Chondrocyte (in vitro differentiated cells): ENCODE data around the gene NDEL1. TPM values are rescaled to one million over a fixed set of nuclear protein-coding genes. Genes with fewer than 3 reads are reported as not detected.

ENCODE experiments used
- DNase-seq: peaks from one replicate; pipeline ENCODE4 v3.0.0; 2021; ENCODE audit warnings: mixed read lengths, low spot score
- H3K27ac Mint-ChIP-seq: one replicate; pipeline ENCODE4 v1.8.0; 2021; ENCODE audit warnings: mild to moderate bottlenecking, moderate library complexity, mixed read lengths; ENCODE audit not compliant: unreplicated experiment
- H3K27me3 Mint-ChIP-seq: 2 replicates; pipeline ENCODE4 v1.8.0; 2021; ENCODE audit warnings: low read depth, mixed read lengths
- H3K36me3 Mint-ChIP-seq: 2 replicates; pipeline ENCODE4 v1.8.0; 2021; ENCODE audit warnings: low read depth, mixed read lengths
- H3K4me1 Mint-ChIP-seq: 2 replicates; pipeline ENCODE4 v1.8.0; 2021; ENCODE audit warnings: low read depth, mild to moderate bottlenecking, mixed read lengths
- H3K4me3 Mint-ChIP-seq: one replicate; pipeline ENCODE4 v1.8.0; 2021; ENCODE audit warnings: mild to moderate bottlenecking, moderate library complexity, mixed read lengths; ENCODE audit not compliant: unreplicated experiment
- H3K9me3 Mint-ChIP-seq: 2 replicates; pipeline ENCODE4 v1.8.0; 2021; ENCODE audit warnings: low read depth, mixed read lengths
- total RNA-seq: library from RNA; stranded (reverse); gene quantifications from 3 replicates; pipeline ENCODE4 v1.2.1, GENCODE V29; 2021
- TF ChIP-seq, protein P1 (sequence below): fragments of 200-600 bp; sonication (generic); IDR thresholded peaks from 2 replicates; pipeline ENCODE4 v1.5.0; 2021; ENCODE audit warnings: antibody characterized with exemption, mild to moderate bottlenecking, moderate library complexity

The NDEL1 gene
- total RNA-seq, 1 donor from 2014 or later = 112 TPM

- no peaks in the 10 kb centered on the region for H3K9me3 Mint-ChIP-seq
- H3K27me3 Mint-ChIP-seq = no peaks in the 10 kb centered on the region
- no peak overlapping the region for H3K27ac Mint-ChIP-seq
- TF ChIP-seq, protein P1, sequence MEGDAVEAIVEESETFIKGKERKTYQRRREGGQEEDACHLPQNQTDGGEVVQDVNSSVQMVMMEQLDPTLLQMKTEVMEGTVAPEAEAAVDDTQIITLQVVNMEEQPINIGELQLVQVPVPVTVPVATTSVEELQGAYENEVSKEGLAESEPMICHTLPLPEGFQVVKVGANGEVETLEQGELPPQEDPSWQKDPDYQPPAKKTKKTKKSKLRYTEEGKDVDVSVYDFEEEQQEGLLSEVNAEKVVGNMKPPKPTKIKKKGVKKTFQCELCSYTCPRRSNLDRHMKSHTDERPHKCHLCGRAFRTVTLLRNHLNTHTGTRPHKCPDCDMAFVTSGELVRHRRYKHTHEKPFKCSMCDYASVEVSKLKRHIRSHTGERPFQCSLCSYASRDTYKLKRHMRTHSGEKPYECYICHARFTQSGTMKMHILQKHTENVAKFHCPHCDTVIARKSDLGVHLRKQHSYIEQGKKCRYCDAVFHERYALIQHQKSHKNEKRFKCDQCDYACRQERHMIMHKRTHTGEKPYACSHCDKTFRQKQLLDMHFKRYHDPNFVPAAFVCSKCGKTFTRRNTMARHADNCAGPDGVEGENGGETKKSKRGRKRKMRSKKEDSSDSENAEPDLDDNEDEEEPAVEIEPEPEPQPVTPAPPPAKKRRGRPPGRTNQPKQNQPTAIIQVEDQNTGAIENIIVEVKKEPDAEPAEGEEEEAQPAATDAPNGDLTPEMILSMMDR = no peak
- no peak for DNase-seq
- peaks cover 8% of the 10 kb centered on the region for H3K4me1 Mint-ChIP-seq
- H3K4me3 Mint-ChIP-seq = no peak overlapping the region
- peaks cover 51% of the 10 kb centered on the region for H3K36me3 Mint-ChIP-seq
Observed at GRCh38 chr17:8500609-8501008, 64.9 kb downstream of the NDEL1 start.

- peaks cover 50% of the 10 kb centered on the region for H3K36me3 Mint-ChIP-seq
- no peaks in the 10 kb centered on the region for H3K9me3 Mint-ChIP-seq
- peak overlapping the region; percentile 13 for H3K27ac Mint-ChIP-seq
- H3K27me3 Mint-ChIP-seq = no peaks in the 10 kb centered on the region
- no peak for DNase-seq
- peaks cover 8% of the 10 kb centered on the region for H3K4me1 Mint-ChIP-seq
- H3K4me3 Mint-ChIP-seq = no peak overlapping the region
- TF ChIP-seq, protein P1 = no peak
Observed at GRCh38 chr17:8502126-8502525, 66.4 kb downstream of the NDEL1 start.

GRCh38 chr17:8503368-8503767 lies 67.7 kb downstream of the NDEL1 start:
- DNase-seq = no peak
- Mint-ChIP-seq H3K27ac (peak overlapping the region; percentile 81), H3K4me1 (peaks cover 8% of the 10 kb centered on the region), H3K27me3 (no peaks in the 10 kb centered on the region), H3K4me3 (no peak overlapping the region), H3K9me3 (no peaks in the 10 kb centered on the region), H3K36me3 (peaks cover 52% of the 10 kb centered on the region)
- TF ChIP-seq, protein P1 = no peak

DNA sequence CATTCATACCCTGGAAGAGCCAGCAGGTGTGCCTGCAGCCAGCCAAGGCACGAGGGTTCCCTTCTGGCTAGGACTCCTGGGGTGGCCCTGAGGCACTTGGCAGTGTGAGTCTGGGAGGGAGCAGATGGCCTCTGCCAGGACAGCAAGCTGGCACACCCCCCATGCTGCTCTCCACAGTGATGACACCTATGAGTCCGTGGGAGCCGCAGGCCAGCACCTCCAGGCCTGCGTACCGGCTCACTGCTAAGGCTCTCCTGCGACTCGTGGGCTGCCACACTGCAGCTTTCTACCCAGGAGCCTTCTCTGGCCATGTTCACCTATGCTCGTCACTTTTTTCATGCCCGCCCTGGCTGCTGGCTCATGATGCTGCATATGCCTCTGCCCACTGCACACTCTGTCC lies 68.1 kb downstream of the NDEL1 start:
- H3K4me3 Mint-ChIP-seq = no peak overlapping the region
- peaks cover 8% of the 10 kb centered on the region for H3K4me1 Mint-ChIP-seq
- TF ChIP-seq, protein P1 = no peak
- no peaks in the 10 kb centered on the region for H3K27me3 Mint-ChIP-seq
- no peak for DNase-seq
- peak overlapping the region; percentile 38 for H3K27ac Mint-ChIP-seq
- no peaks in the 10 kb centered on the region for H3K9me3 Mint-ChIP-seq
- peaks cover 55% of the 10 kb centered on the region for H3K36me3 Mint-ChIP-seq

- Mint-ChIP-seq H3K4me1 (peaks cover 8% of the 10 kb centered on the region), H3K4me3 (no peak overlapping the region), H3K36me3 (peaks cover 57% of the 10 kb centered on the region), H3K27me3 (no peaks in the 10 kb centered on the region), H3K9me3 (no peaks in the 10 kb centered on the region), H3K27ac (peak overlapping the region; percentile 38)
- TF ChIP-seq, protein P1 = no peak
- DNase-seq = no peak
Observed at GRCh38 chr17:8504460-8505207, 69.0 kb downstream of the NDEL1 start.
